PC-3 (cell line): ENCODE measurements around the gene SLC1A3. TPM values are rescaled to one million over a fixed set of nuclear protein-coding genes. Genes with fewer than 3 reads are reported as not detected.

Experiments used
- ATAC-seq: fragments of 200-7000 bp; cut with Tn5 transposase; 2 replicates; pipeline ENCODE4 v1.9.1; 2020; ENCODE audit warnings: mild to moderate bottlenecking, moderate library complexity
- BruUV-seq: library from RNA; stranded (reverse); fragments of 400-500 nt; replicated peaks from 2 replicates; lab custom pipeline; 2021; lab: Mats Ljungman, UMichigan
- CTCF ChIA-PET: fragments of 300-600 bp; sonication (Branson Sonifier 250); formaldehyde crosslinking; loops from one replicate; lab custom pipeline; 2022; ENCODE audit warnings: antibody characterized with exemption; lab: Charles Lee
- POLR2A ChIA-PET: fragments of 300-600 bp; sonication (Branson Sonifier 250); formaldehyde crosslinking; loops from one replicate; lab custom pipeline; 2022; ENCODE audit warnings: antibody characterized with exemption; ENCODE audit not compliant: unreplicated experiment; lab: Charles Lee
- DNase-seq: peaks from one replicate; pipeline ENCODE4 v3.0.0-alpha.2; 2015
- H2AFZ ChIP-seq: fragments of 300-600 bp; sonication (generic); 2 replicates; pipeline ENCODE4 v1.6.0; 2016; ENCODE audit warnings: antibody characterized with exemption, low read length
- H3F3A ChIP-seq: fragments of 300-600 bp; sonication (generic); one replicate; pipeline ENCODE4 v1.6.0; 2017; ENCODE audit warnings: antibody characterized with exemption, low read length, control low read depth, mild to moderate bottlenecking; ENCODE audit not compliant: unreplicated experiment
- H3K27ac ChIP-seq: fragments of 300-600 bp; sonication (generic); 2 replicates; pipeline ENCODE4 v1.5.1; 2016; ENCODE audit warnings: mild to moderate bottlenecking, low read length
- H3K27me3 ChIP-seq: fragments of 300-600 bp; sonication (generic); 2 replicates; pipeline ENCODE4 v1.6.1; 2016; ENCODE audit warnings: low read length, mixed read lengths
- H3K36me3 ChIP-seq: fragments of 300-600 bp; sonication (generic); 2 replicates; pipeline ENCODE4 v1.6.1; 2016; ENCODE audit warnings: low read depth, mixed run types, low read length, mixed read lengths
- H3K4me1 ChIP-seq: fragments of 300-600 bp; sonication (generic); 2 replicates; pipeline ENCODE4 v1.5.1; 2016; ENCODE audit warnings: low read length; ENCODE audit not compliant: insufficient read depth
- H3K4me2 ChIP-seq: fragments of 300-600 bp; sonication (generic); 2 replicates; pipeline ENCODE4 v1.6.0; 2016; ENCODE audit warnings: low read length
- H3K4me3 ChIP-seq: fragments of 300-600 bp; sonication (generic); 2 replicates; pipeline ENCODE4 v1.5.1; 2016; ENCODE audit warnings: mild to moderate bottlenecking, low read length, mixed read lengths
- H3K79me2 ChIP-seq: fragments of 300-600 bp; sonication (generic); 2 replicates; pipeline ENCODE4 v1.6.1; 2017; ENCODE audit warnings: low read length, mixed read lengths
- H3K9ac ChIP-seq: fragments of 300-600 bp; sonication (generic); 2 replicates; pipeline ENCODE4 v1.6.0; 2016; ENCODE audit warnings: mild to moderate bottlenecking, low read length
- H3K9me2 ChIP-seq: fragments of 300-600 bp; sonication (generic); replicated peaks from 2 replicates; pipeline ENCODE4 v1.6.1; 2016; ENCODE audit warnings: mixed run types, low read length, mixed read lengths
- H3K9me3 ChIP-seq: fragments of 300-600 bp; sonication (generic); 2 replicates; pipeline ENCODE4 v1.6.1; 2016; ENCODE audit warnings: low read length, mixed read lengths
- H4K20me1 ChIP-seq: fragments of 300-600 bp; sonication (generic); 2 replicates; pipeline ENCODE4 v1.6.1; 2016; ENCODE audit warnings: low read length, mixed read lengths
- CTCF ChIP-seq: fragments of 300-600 bp; sonication (generic); conservative IDR thresholded peaks from 2 replicates; pipeline ENCODE4 v1.5.1; 2017; ENCODE audit warnings: antibody characterized with exemption, low read depth, mild to moderate bottlenecking, low read length
- EZH2 ChIP-seq: fragments of 300-600 bp; sonication (generic); IDR thresholded peaks from one replicate; pipeline ENCODE4 v1.6.1; 2017; ENCODE audit warnings: antibody characterized with exemption, mild to moderate bottlenecking, low read length; ENCODE audit not compliant: unreplicated experiment
- EZH2phosphoT487 ChIP-seq: fragments of 300-600 bp; sonication (generic); IDR thresholded peaks from 2 replicates; pipeline ENCODE4 v1.6.1; 2018; ENCODE audit warnings: mild to moderate bottlenecking, antibody characterized with exemption, low read length, borderline replicate concordance
- intact Hi-C: fragments of 100-400 bp; cut with micrococcal nuclease; formaldehyde crosslinking; loops from 2 replicates; pipeline ENCODE4 v1.9.0; 2023
- total RNA-seq: library from RNA; depleted of rRNA; stranded (reverse); fragments of >200 nt; gene quantifications from 2 replicates; pipeline ENCODE4 v1.2.3, GENCODE V29; 2014

The SLC1A3 gene
- total RNA-seq, 1 experiment from 2014 or later, result 24.7 TPM

- Histone ChIP-seq H3K4me3 (no peak overlapping the region), H3K27ac (no peak overlapping the region), H4K20me1 (no peaks in the 10 kb centered on the region), H3F3A (no peaks in the 10 kb centered on the region), H3K4me2 (no peak overlapping the region), H3K36me3 (peaks cover 3% of the 10 kb centered on the region; the same call in 1 of the 2 replicates), H3K79me2 (no peaks in the 10 kb centered on the region), H2AFZ (no peak overlapping the region), H3K4me1 (peaks cover 2% of the 10 kb centered on the region), H3K9me2 (no peaks in the 10 kb centered on the region), H3K9ac (no peak overlapping the region), H3K9me3 (no peaks in the 10 kb centered on the region), H3K27me3 (no peaks in the 10 kb centered on the region)
- POLR2A ChIA-PET, result interaction anchor here (0.7 kb wide), 1 partner anchor 182 kb away, joined by 5 read pairs; no protein-coding TSS in a partner anchor
- no peak for DNase-seq
- intact Hi-C loops, result no loop called here
- CTCF ChIA-PET, result no interaction called here
- ATAC-seq, result no peak
- BruUV-seq, result no TSS peak
- no peak for TF ChIP-seq EZH2phosphoT487
- no peak for TF ChIP-seq CTCF
- no peak for TF ChIP-seq EZH2
Observed at GRCh38 chr5:36640949-36641348, 34.5 kb downstream of the SLC1A3 start.

- ChIA-PET CTCF (no interaction called here), POLR2A (interaction anchor here (0.6 to 0.7 kb wide), 2 partner anchors 49 to 182 kb away, joined by 3 to 5 read pairs; no protein-coding TSS in a partner anchor)
Observed at GRCh38 chr5:36641431-36641830, 35.0 kb downstream of the SLC1A3 start.

More at GRCh38 chr5:36641431-36641830, 35.0 kb downstream of the SLC1A3 start:
- no peak overlapping the region for H3K4me3 ChIP-seq
- no TSS peak for BruUV-seq
- H2AFZ ChIP-seq, result no peak overlapping the region
- no peaks in the 10 kb centered on the region for H4K20me1 ChIP-seq
- H3K4me1 ChIP-seq, result no peaks in the 10 kb centered on the region
- intact Hi-C loops, result no loop called here
- no peaks in the 10 kb centered on the region for H3K9me2 ChIP-seq
- H3K9me3 ChIP-seq, result no peaks in the 10 kb centered on the region
- no peak overlapping the region for H3K27ac ChIP-seq
- TF ChIP-seq CTCF, result no peak
- TF ChIP-seq EZH2, result no peak
- no peak for TF ChIP-seq EZH2phosphoT487
- no peak for ATAC-seq
- H3K4me2 ChIP-seq, result no peak overlapping the region
- peaks cover 3% of the 10 kb centered on the region; the same call in 1 of the 2 replicates for H3K36me3 ChIP-seq
- no peaks in the 10 kb centered on the region for H3K27me3 ChIP-seq
- DNase-seq, result no peak
- no peak overlapping the region for H3K9ac ChIP-seq
- H3K79me2 ChIP-seq, result no peaks in the 10 kb centered on the region
- no peaks in the 10 kb centered on the region for H3F3A ChIP-seq
